GM23338 (cell line): ENCODE measurements around the gene TMEM116. TPM values are rescaled to one million over a fixed set of nuclear protein-coding genes. Genes with fewer than 3 reads are reported as not detected.

Source experiments
- ATAC-seq: fragments of 200-7000 bp; cut with Tn5 transposase; 3 replicates; pipeline ENCODE4 v1.9.1; 2020
- DNase-seq: peaks from one replicate; pipeline ENCODE4 v3.0.0-alpha.2; 2015; ENCODE audit warnings: low spot score
- H2AFZ ChIP-seq: fragments of 200-600 bp; sonication (generic); 2 replicates; pipeline ENCODE4 v1.8.0; 2016; ENCODE audit warnings: antibody characterized with exemption, mild to moderate bottlenecking, moderate library complexity
- H3F3A ChIP-seq: fragments of 200-600 bp; sonication (generic); replicated peaks from 2 replicates; pipeline ENCODE4 v1.8.0; 2017; ENCODE audit warnings: antibody characterized with exemption, mixed run types, low read depth
- H3K27ac ChIP-seq: fragments of 200-600 bp; sonication (generic); 2 replicates; pipeline ENCODE4 v1.6.1; 2016; ENCODE audit warnings: low read depth
- H3K27me3 ChIP-seq: fragments of 200-600 bp; sonication (generic); 2 replicates; pipeline ENCODE4 v1.8.0; 2016; ENCODE audit warnings: mild to moderate bottlenecking, mixed run types, moderate library complexity; ENCODE audit not compliant: insufficient read depth
- H3K36me3 ChIP-seq: fragments of 200-600 bp; sonication (generic); 2 replicates; pipeline ENCODE4 v1.8.0; 2016; ENCODE audit warnings: mild to moderate bottlenecking; ENCODE audit not compliant: insufficient read depth
- H3K4me1 ChIP-seq: fragments of 200-600 bp; sonication (generic); 2 replicates; pipeline ENCODE4 v1.8.0; 2016; ENCODE audit warnings: mild to moderate bottlenecking, moderate library complexity; ENCODE audit not compliant: insufficient read depth
- H3K4me2 ChIP-seq: fragments of 200-600 bp; sonication (generic); 2 replicates; pipeline ENCODE4 v1.7.1; 2017; ENCODE audit warnings: mixed run types
- H3K4me3 ChIP-seq: fragments of 200-600 bp; sonication (generic); 2 replicates; pipeline ENCODE4 v1.6.1; 2016; ENCODE audit warnings: mixed run types
- H3K79me2 ChIP-seq: fragments of 200-600 bp; sonication (generic); replicated peaks from 2 replicates; pipeline ENCODE4 v1.8.0; 2017; ENCODE audit warnings: mild to moderate bottlenecking; ENCODE audit not compliant: insufficient read depth
- H3K9me2 ChIP-seq: fragments of 200-600 bp; sonication (generic); 2 replicates; pipeline ENCODE4 v1.8.0; 2017; ENCODE audit not compliant: insufficient read depth
- H4K20me1 ChIP-seq: fragments of 200-600 bp; sonication (generic); replicated peaks from 2 replicates; pipeline ENCODE4 v1.8.0; 2017; ENCODE audit warnings: mild to moderate bottlenecking; ENCODE audit not compliant: insufficient read depth
- H3K27ac Mint-ChIP-seq: 2 replicates; pipeline ENCODE4 v1.8.0; 2020; ENCODE audit warnings: inconsistent platforms, mild to moderate bottlenecking, moderate library complexity, mixed read lengths
- H3K27me3 Mint-ChIP-seq: 3 replicates; pipeline ENCODE4 v1.8.0; 2022; ENCODE audit warnings: low read depth, mild to moderate bottlenecking, moderate library complexity, mixed read lengths, inconsistent platforms; ENCODE audit not compliant: insufficient read depth, poor library complexity
- H3K36me3 Mint-ChIP-seq: 3 replicates; pipeline ENCODE4 v1.8.0; 2021; ENCODE audit warnings: low read depth, mild to moderate bottlenecking, inconsistent platforms, moderate library complexity, mixed read lengths
- H3K4me1 Mint-ChIP-seq: 3 replicates; pipeline ENCODE4 v1.8.0; 2020; ENCODE audit warnings: mild to moderate bottlenecking, inconsistent platforms, mixed read lengths
- H3K4me3 Mint-ChIP-seq: 3 replicates; pipeline ENCODE4 v1.8.0; 2021; ENCODE audit warnings: moderate library complexity, mild to moderate bottlenecking, inconsistent platforms, mixed read lengths
- H3K9me3 Mint-ChIP-seq: 3 replicates; pipeline ENCODE4 v1.8.0; 2020; ENCODE audit warnings: moderate library complexity, mild to moderate bottlenecking, inconsistent platforms, mixed read lengths
- ETS1 ChIP-seq: IDR thresholded peaks from 2 replicates; pipeline ENCODE4 v1.6.1; 2016; ENCODE audit warnings: antibody characterized with exemption
- EZH2 ChIP-seq: fragments of 200-600 bp; sonication (generic); IDR thresholded peaks from one replicate; pipeline ENCODE4 v1.8.0; 2017; ENCODE audit warnings: antibody characterized with exemption, mild to moderate bottlenecking, low read depth; ENCODE audit not compliant: unreplicated experiment
- NANOG ChIP-seq: IDR thresholded peaks from 2 replicates; pipeline ENCODE4 v1.6.1; 2016; ENCODE audit warnings: antibody characterized with exemption, borderline replicate concordance
- STAT1 ChIP-seq: IDR thresholded peaks from one replicate; pipeline ENCODE4 v1.6.1; 2016; ENCODE audit warnings: antibody characterized with exemption; ENCODE audit not compliant: unreplicated experiment
- ZNF331 ChIP-seq: fragments of 250-450 bp; sonication (Bioruptor Pico); IDR thresholded peaks from 2 replicates; pipeline ENCODE4 v1.5.0; 2020; ENCODE audit warnings: low read depth, mild to moderate bottlenecking, moderate library complexity
- polyA plus RNA-seq: library from polyadenylated mRNA; unstranded; fragments of >200 nt; fragmentation: Nextera tagmentation; extraction: Ambion mirVana; gene quantifications from 2 replicates; pipeline ENCODE4 v1.2.1, GENCODE V29; 2016
- total RNA-seq: library from RNA; depleted of rRNA; stranded (reverse); fragments of >200 nt; shearing (Covaris generic); gene quantifications from 2 replicates; pipeline ENCODE4 v1.2.3, GENCODE V29; 2014
- TF ChIP-seq, protein P1 (sequence below): IDR thresholded peaks from one replicate; pipeline ENCODE4 v1.6.1; 2018; ENCODE audit warnings: antibody characterized with exemption; ENCODE audit not compliant: unreplicated experiment
- TF ChIP-seq, protein P2 (sequence below): fragments of 250-450 bp; sonication (Bioruptor Pico); IDR thresholded peaks from 2 replicates; pipeline ENCODE4 v1.5.0; 2020; ENCODE audit warnings: mild to moderate bottlenecking, moderate library complexity
- TF ChIP-seq, protein P3 (sequence below), 2 experiments: fragments of 200-600 bp in 1 of 2; sonication (generic) in 1 of 2; conservative IDR thresholded peaks; 2 replicates each; pipeline versions ENCODE4 v1.5.1 to v1.6.1; 2016 to 2017; ENCODE audit warnings: antibody characterized with exemption in 2 of 2, low read depth in 2 of 2, mild to moderate bottlenecking in 2 of 2, moderate library complexity in 1 of 2

Gene TMEM116
- total and polyA plus RNA-seq, 2 experiments from 2014 or later = 8.0 to 10.4 TPM

- Histone ChIP-seq H3K36me3 (peaks cover 43% of the 10 kb centered on the region), H2AFZ (no peak overlapping the region), H3F3A (peaks cover 15% of the 10 kb centered on the region; the same call in 1 of the 2 replicates), H3K4me1 (no peaks in the 10 kb centered on the region), H3K79me2 (no peaks in the 10 kb centered on the region), H3K9me2 (no peaks in the 10 kb centered on the region), H3K27me3 (no peaks in the 10 kb centered on the region), H3K27ac (no peak overlapping the region), H3K4me3 (no peak overlapping the region), H4K20me1 (peaks cover 9% of the 10 kb centered on the region), H3K4me2 (no peak overlapping the region)
- DNase-seq = no peak
- peaks cover 82% of the 10 kb centered on the region for H3K36me3 Mint-ChIP-seq
- no peak for TF ChIP-seq ETS1
- TF ChIP-seq, protein P1, sequence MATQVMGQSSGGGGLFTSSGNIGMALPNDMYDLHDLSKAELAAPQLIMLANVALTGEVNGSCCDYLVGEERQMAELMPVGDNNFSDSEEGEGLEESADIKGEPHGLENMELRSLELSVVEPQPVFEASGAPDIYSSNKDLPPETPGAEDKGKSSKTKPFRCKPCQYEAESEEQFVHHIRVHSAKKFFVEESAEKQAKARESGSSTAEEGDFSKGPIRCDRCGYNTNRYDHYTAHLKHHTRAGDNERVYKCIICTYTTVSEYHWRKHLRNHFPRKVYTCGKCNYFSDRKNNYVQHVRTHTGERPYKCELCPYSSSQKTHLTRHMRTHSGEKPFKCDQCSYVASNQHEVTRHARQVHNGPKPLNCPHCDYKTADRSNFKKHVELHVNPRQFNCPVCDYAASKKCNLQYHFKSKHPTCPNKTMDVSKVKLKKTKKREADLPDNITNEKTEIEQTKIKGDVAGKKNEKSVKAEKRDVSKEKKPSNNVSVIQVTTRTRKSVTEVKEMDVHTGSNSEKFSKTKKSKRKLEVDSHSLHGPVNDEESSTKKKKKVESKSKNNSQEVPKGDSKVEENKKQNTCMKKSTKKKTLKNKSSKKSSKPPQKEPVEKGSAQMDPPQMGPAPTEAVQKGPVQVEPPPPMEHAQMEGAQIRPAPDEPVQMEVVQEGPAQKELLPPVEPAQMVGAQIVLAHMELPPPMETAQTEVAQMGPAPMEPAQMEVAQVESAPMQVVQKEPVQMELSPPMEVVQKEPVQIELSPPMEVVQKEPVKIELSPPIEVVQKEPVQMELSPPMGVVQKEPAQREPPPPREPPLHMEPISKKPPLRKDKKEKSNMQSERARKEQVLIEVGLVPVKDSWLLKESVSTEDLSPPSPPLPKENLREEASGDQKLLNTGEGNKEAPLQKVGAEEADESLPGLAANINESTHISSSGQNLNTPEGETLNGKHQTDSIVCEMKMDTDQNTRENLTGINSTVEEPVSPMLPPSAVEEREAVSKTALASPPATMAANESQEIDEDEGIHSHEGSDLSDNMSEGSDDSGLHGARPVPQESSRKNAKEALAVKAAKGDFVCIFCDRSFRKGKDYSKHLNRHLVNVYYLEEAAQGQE = no peak
- no peak for TF ChIP-seq NANOG
- TF ChIP-seq ZNF331 = no peak
- TF ChIP-seq, protein P2, sequence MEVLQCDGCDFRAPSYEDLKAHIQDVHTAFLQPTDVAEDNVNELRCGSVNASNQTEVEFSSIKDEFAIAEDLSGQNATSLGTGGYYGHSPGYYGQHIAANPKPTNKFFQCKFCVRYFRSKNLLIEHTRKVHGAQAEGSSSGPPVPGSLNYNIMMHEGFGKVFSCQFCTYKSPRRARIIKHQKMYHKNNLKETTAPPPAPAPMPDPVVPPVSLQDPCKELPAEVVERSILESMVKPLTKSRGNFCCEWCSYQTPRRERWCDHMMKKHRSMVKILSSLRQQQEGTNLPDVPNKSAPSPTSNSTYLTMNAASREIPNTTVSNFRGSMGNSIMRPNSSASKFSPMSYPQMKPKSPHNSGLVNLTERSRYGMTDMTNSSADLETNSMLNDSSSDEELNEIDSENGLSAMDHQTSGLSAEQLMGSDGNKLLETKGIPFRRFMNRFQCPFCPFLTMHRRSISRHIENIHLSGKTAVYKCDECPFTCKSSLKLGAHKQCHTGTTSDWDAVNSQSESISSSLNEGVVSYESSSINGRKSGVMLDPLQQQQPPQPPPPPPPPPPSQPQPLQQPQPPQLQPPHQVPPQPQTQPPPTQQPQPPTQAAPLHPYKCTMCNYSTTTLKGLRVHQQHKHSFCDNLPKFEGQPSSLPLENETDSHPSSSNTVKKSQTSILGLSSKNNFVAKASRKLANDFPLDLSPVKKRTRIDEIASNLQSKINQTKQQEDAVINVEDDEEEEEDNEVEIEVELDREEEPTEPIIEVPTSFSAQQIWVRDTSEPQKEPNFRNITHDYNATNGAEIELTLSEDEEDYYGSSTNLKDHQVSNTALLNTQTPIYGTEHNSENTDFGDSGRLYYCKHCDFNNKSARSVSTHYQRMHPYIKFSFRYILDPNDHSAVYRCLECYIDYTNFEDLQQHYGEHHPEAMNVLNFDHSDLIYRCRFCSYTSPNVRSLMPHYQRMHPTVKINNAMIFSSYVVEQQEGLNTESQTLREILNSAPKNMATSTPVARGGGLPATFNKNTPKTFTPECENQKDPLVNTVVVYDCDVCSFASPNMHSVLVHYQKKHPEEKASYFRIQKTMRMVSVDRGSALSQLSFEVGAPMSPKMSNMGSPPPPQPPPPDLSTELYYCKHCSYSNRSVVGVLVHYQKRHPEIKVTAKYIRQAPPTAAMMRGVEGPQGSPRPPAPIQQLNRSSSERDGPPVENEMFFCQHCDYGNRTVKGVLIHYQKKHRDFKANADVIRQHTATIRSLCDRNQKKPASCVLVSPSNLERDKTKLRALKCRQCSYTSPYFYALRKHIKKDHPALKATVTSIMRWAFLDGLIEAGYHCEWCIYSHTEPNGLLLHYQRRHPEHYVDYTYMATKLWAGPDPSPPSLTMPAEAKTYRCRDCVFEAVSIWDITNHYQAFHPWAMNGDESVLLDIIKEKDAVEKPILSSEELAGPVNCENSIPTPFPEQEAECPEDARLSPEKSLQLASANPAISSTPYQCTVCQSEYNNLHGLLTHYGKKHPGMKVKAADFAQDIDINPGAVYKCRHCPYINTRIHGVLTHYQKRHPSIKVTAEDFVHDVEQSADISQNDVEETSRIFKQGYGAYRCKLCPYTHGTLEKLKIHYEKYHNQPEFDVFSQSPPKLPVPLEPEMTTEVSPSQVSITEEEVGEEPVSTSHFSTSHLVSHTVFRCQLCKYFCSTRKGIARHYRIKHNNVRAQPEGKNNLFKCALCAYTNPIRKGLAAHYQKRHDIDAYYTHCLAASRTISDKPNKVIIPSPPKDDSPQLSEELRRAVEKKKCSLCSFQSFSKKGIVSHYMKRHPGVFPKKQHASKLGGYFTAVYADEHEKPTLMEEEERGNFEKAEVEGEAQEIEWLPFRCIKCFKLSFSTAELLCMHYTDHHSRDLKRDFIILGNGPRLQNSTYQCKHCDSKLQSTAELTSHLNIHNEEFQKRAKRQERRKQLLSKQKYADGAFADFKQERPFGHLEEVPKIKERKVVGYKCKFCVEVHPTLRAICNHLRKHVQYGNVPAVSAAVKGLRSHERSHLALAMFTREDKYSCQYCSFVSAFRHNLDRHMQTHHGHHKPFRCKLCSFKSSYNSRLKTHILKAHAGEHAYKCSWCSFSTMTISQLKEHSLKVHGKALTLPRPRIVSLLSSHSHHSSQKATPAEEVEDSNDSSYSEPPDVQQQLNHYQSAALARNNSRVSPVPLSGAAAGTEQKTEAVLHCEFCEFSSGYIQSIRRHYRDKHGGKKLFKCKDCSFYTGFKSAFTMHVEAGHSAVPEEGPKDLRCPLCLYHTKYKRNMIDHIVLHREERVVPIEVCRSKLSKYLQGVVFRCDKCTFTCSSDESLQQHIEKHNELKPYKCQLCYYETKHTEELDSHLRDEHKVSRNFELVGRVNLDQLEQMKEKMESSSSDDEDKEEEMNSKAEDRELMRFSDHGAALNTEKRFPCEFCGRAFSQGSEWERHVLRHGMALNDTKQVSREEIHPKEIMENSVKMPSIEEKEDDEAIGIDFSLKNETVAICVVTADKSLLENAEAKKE (CRISPR knock-in tag) = no peak
- no peak for TF ChIP-seq EZH2
- no peak for TF ChIP-seq STAT1
- TF ChIP-seq, protein P3, sequence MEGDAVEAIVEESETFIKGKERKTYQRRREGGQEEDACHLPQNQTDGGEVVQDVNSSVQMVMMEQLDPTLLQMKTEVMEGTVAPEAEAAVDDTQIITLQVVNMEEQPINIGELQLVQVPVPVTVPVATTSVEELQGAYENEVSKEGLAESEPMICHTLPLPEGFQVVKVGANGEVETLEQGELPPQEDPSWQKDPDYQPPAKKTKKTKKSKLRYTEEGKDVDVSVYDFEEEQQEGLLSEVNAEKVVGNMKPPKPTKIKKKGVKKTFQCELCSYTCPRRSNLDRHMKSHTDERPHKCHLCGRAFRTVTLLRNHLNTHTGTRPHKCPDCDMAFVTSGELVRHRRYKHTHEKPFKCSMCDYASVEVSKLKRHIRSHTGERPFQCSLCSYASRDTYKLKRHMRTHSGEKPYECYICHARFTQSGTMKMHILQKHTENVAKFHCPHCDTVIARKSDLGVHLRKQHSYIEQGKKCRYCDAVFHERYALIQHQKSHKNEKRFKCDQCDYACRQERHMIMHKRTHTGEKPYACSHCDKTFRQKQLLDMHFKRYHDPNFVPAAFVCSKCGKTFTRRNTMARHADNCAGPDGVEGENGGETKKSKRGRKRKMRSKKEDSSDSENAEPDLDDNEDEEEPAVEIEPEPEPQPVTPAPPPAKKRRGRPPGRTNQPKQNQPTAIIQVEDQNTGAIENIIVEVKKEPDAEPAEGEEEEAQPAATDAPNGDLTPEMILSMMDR (conservative IDR thresholded peaks at IDR 0.05; ENCODE audit: low read depth in 2 of 2) = no peak
- ATAC-seq = no peak
- peaks cover 6% of the 10 kb centered on the region for H3K27me3 Mint-ChIP-seq
- no peak overlapping the region for H3K4me3 Mint-ChIP-seq
- H3K4me1 Mint-ChIP-seq = no peaks in the 10 kb centered on the region
- H3K9me3 Mint-ChIP-seq = no peaks in the 10 kb centered on the region
- no peak overlapping the region for H3K27ac Mint-ChIP-seq
Measured at GRCh38 chr12:111893287-111893686, 119.7 kb downstream of the TMEM116 start.
